H1 (cell line): ENCODE results near the gene RAB3IL1. TPM values are rescaled to one million over a fixed set of nuclear protein-coding genes. Genes with fewer than 3 reads are reported as not detected.

Source experiments
- CTCF ChIA-PET: fragments of 300-600 bp; sonication (Branson Sonifier 250); formaldehyde crosslinking; loops from one replicate; lab custom pipeline; 2021; ENCODE audit not compliant: partially characterized antibody; lab: Charles Lee
- POLR2A ChIA-PET: fragments of 300-600 bp; sonication (Branson Sonifier 250); formaldehyde crosslinking; loops from one replicate; lab custom pipeline; 2021; ENCODE audit warnings: inconsistent platforms; ENCODE audit not compliant: partially characterized antibody; lab: Charles Lee
- DNase-seq, 2 experiments: peaks; one replicate each; pipeline versions ENCODE4 v3.0.0 to v3.0.0-alpha.2; 2010 to 2022; ENCODE audit warnings: low spot score in 2 of 2, low read depth in 1 of 2, mixed read lengths in 1 of 2
- FAIRE-seq: peaks from 2 replicates; lab custom pipeline; 2011; peaks lifted over from hg19 to GRCh38; lab: Jason Lieb, UNC
- H2AFZ ChIP-seq: 2 replicates; pipeline ENCODE4 v1.8.1; 2012; ENCODE audit warnings: low read length, inconsistent platforms
- H2AK5ac ChIP-seq: 2 replicates; pipeline ENCODE4 v1.6.1; 2013; ENCODE audit warnings: low read depth, low read length
- H2BK120ac ChIP-seq: replicated peaks from 2 replicates; pipeline ENCODE3; 2013; ENCODE audit warnings: low read depth, low read length, inconsistent platforms
- H2BK12ac ChIP-seq: 2 replicates; pipeline ENCODE4 v1.6.1; 2013; ENCODE audit warnings: low read depth, low read length
- H2BK15ac ChIP-seq: 2 replicates; pipeline ENCODE4 v1.6.1; 2013; ENCODE audit warnings: low read length
- H2BK20ac ChIP-seq: 2 replicates; pipeline ENCODE4 v1.6.1; 2013; ENCODE audit warnings: low read length
- H2BK5ac ChIP-seq: 2 replicates; pipeline ENCODE4 v1.6.1; 2013; ENCODE audit warnings: low read depth, low read length
- H3K14ac ChIP-seq: 2 replicates; pipeline ENCODE4 v1.6.1; 2013; ENCODE audit warnings: inconsistent platforms; ENCODE audit not compliant: insufficient read length
- H3K18ac ChIP-seq: 2 replicates; pipeline ENCODE4 v1.6.1; 2013; ENCODE audit warnings: low read length; ENCODE audit errors: extremely low read depth
- H3K23ac ChIP-seq: 2 replicates; pipeline ENCODE4 v1.6.1; 2013; ENCODE audit warnings: inconsistent platforms; ENCODE audit not compliant: insufficient read length
- H3K23me2 ChIP-seq: 2 replicates; pipeline ENCODE4 v1.6.1; 2013; ENCODE audit warnings: low read depth, low read length
- H3K27ac ChIP-seq: 2 replicates; pipeline ENCODE4 v1.6.1; 2011; ENCODE audit warnings: low read depth, low read length, inconsistent platforms
- H3K27me3 ChIP-seq, 4 experiments: replicated peaks in 1 of 4; 1 replicate in 1 of 4; 2 replicates in 3 of 4; pipeline versions ENCODE4 v1.6.1 to v1.8.1; 2011 to 2013; ENCODE audit warnings: low read length in 3 of 4, mild to moderate bottlenecking in 3 of 4, inconsistent platforms in 2 of 4, mixed read lengths in 2 of 4, moderate library complexity in 1 of 4; ENCODE audit not compliant: control insufficient read depth in 3 of 4, insufficient read depth in 3 of 4; ENCODE audit errors: extremely low read depth in 1 of 4
- H3K36me3 ChIP-seq, 4 experiments: 2 replicates each; pipeline versions ENCODE4 v1.6.1 to v1.8.1; 2011 to 2013; ENCODE audit warnings: mild to moderate bottlenecking in 4 of 4, low read length in 3 of 4, moderate library complexity in 2 of 4, control low read depth in 1 of 4, inconsistent platforms in 1 of 4; ENCODE audit not compliant: insufficient read depth in 4 of 4, control insufficient read depth in 2 of 4
- H3K4ac ChIP-seq: replicated peaks from 2 replicates; pipeline ENCODE3; 2013; ENCODE audit warnings: low read length, low read depth, mixed read lengths, inconsistent platforms; ENCODE audit not compliant: insufficient read length
- H3K4me1 ChIP-seq, 4 experiments: replicated peaks in 1 of 4; 1 replicate in 1 of 4; 2 replicates in 3 of 4; pipeline versions ENCODE4 v1.6.1 to v1.8.1; 2011 to 2013; ENCODE audit warnings: low read length in 3 of 4, inconsistent platforms in 2 of 4, mixed read lengths in 1 of 4; ENCODE audit not compliant: insufficient read depth in 4 of 4, control insufficient read depth in 3 of 4
- H3K4me2 ChIP-seq, 2 experiments: 2 replicates each; pipeline versions ENCODE4 v1.6.1 to v1.8.1; 2011 to 2013; ENCODE audit warnings: low read depth in 2 of 2, low read length in 2 of 2, control low read depth in 1 of 2, inconsistent platforms in 1 of 2, mild to moderate bottlenecking in 1 of 2; ENCODE audit not compliant: insufficient read depth in 1 of 2
- H3K4me3 ChIP-seq, 4 experiments: fragments of 200-600, 300-600 bp in 1 of 4; sonication (generic), shearing (Covaris generic), sonication (Bioruptor Twin) in 1 of 4; 2 replicates each; pipeline versions ENCODE4 v1.5.1 to v1.8.1; 2011 to 2016; ENCODE audit warnings: low read length in 4 of 4, low read depth in 3 of 4, control low read depth in 2 of 4, inconsistent platforms in 2 of 4, mild to moderate bottlenecking in 2 of 4, mixed read lengths in 1 of 4, moderate library complexity in 1 of 4; ENCODE audit not compliant: insufficient read depth in 2 of 4; ENCODE audit errors: extremely low read depth in 1 of 4
- H3K56ac ChIP-seq: replicated peaks from 2 replicates; pipeline ENCODE3; 2013; ENCODE audit warnings: low read depth, mild to moderate bottlenecking, mixed read lengths, low read length, inconsistent platforms; ENCODE audit not compliant: insufficient read length
- H3K79me1 ChIP-seq: 2 replicates; pipeline ENCODE4 v1.6.1; 2013; ENCODE audit warnings: low read depth, low read length, control low read depth
- H3K79me2 ChIP-seq, 2 experiments: 2 replicates each; pipeline versions ENCODE4 v1.6.1 to v1.8.1; 2012 to 2013; ENCODE audit warnings: low read length in 2 of 2, mild to moderate bottlenecking in 2 of 2, inconsistent platforms in 1 of 2; ENCODE audit not compliant: insufficient read depth in 2 of 2, control insufficient read depth in 1 of 2
- H3K9ac ChIP-seq, 4 experiments: replicated peaks in 1 of 4; 1 replicate in 1 of 4; 2 replicates in 3 of 4; pipeline versions ENCODE4 v1.6.1 to v1.8.1; 2011 to 2013; ENCODE audit warnings: low read depth in 3 of 4, low read length in 3 of 4, control low read depth in 2 of 4, mild to moderate bottlenecking in 2 of 4, moderate library complexity in 2 of 4, inconsistent platforms in 1 of 4; ENCODE audit errors: extremely low read depth in 1 of 4
- H3K9me3 ChIP-seq, 2 experiments: 2 replicates each; pipeline versions ENCODE4 v1.6.1 to v1.8.1; 2012 to 2013; ENCODE audit warnings: mild to moderate bottlenecking in 2 of 2, moderate library complexity in 2 of 2, control low read depth in 1 of 2, inconsistent platforms in 1 of 2, low read depth in 1 of 2, low read length in 1 of 2, mixed read lengths in 1 of 2; ENCODE audit not compliant: insufficient read depth in 2 of 2
- H4K20me1 ChIP-seq, 2 experiments: replicated peaks in 1 of 2; 2 replicates each; pipeline versions ENCODE3 to v1.8.1; 2011 to 2013; ENCODE audit warnings: inconsistent platforms in 2 of 2, low read length in 2 of 2, mild to moderate bottlenecking in 1 of 2; ENCODE audit not compliant: insufficient read depth in 2 of 2, control insufficient read depth in 1 of 2
- H4K5ac ChIP-seq: 2 replicates; pipeline ENCODE4 v1.6.1; 2013; ENCODE audit warnings: low read length, low read depth, mixed read lengths, inconsistent platforms; ENCODE audit not compliant: insufficient read length
- H4K8ac ChIP-seq: 2 replicates; pipeline ENCODE4 v1.8.0; 2013; ENCODE audit warnings: mild to moderate bottlenecking, moderate library complexity, low read length, inconsistent platforms; ENCODE audit not compliant: insufficient read depth; ENCODE audit errors: extremely low read depth
- H4K91ac ChIP-seq: replicated peaks from 2 replicates; pipeline ENCODE3; 2013; ENCODE audit warnings: low read length, mixed read lengths, inconsistent platforms; ENCODE audit not compliant: insufficient read length
- ASH2L ChIP-seq: fragments of 200-600, 300-600 bp; sonication (generic); IDR thresholded peaks from one replicate; pipeline ENCODE4 v1.7.1; 2017; ENCODE audit warnings: low read length
- BRCA1 ChIP-seq: IDR thresholded peaks from 2 replicates; pipeline ENCODE4 v1.6.1; 2012; ENCODE audit warnings: low read depth, low read length, improper control_type of control experiment
- CBX5 ChIP-seq: fragments of 300-800, 300-1000 bp; sonication (generic); IDR thresholded peaks from 2 replicates; pipeline ENCODE4 v1.7.1; 2016; ENCODE audit warnings: antibody characterized with exemption, low read length, low read depth
- CEBPB ChIP-seq: IDR thresholded peaks from 2 replicates; pipeline ENCODE4 v1.6.1; 2012; ENCODE audit warnings: low read depth, low read length
- EGR1 ChIP-seq: IDR thresholded peaks from 2 replicates; pipeline ENCODE4 v1.6.1; 2011; ENCODE audit warnings: low read depth, low read length, borderline replicate concordance
- EZH2 ChIP-seq: fragments of 200-600 bp; sonication (generic); IDR thresholded peaks from 2 replicates; pipeline ENCODE4 v1.7.1; 2012; ENCODE audit warnings: low read depth, mild to moderate bottlenecking, moderate library complexity, low read length, inconsistent platforms; ENCODE audit not compliant: severe bottlenecking
- HDAC2 ChIP-seq, 2 experiments: fragments of 300-600 bp in 1 of 2; sonication (generic) in 1 of 2; IDR thresholded peaks; 2 replicates each; pipeline ENCODE4 v1.6.1; 2011 to 2012; ENCODE audit warnings: low read depth in 2 of 2, low read length in 2 of 2, mild to moderate bottlenecking in 2 of 2, moderate library complexity in 2 of 2, borderline replicate concordance in 1 of 2, inconsistent platforms in 1 of 2
- MAFK ChIP-seq: IDR thresholded peaks from 2 replicates; pipeline ENCODE4 v1.6.1; 2012; ENCODE audit warnings: low read depth, mild to moderate bottlenecking, improper control_type of control experiment, low read length
- PHF8 ChIP-seq: fragments of 200-600 bp; sonication (generic); conservative IDR thresholded peaks from 2 replicates; pipeline ENCODE4 v1.7.1; 2012; ENCODE audit warnings: low read depth, mild to moderate bottlenecking, inconsistent platforms, low read length, moderate library complexity
- POLR2AphosphoS5 ChIP-seq: IDR thresholded peaks from 2 replicates; pipeline ENCODE4 v1.6.1; 2011; ENCODE audit warnings: low read depth, low read length
- RNF2 ChIP-seq: fragments of 200-900, 300-1000 bp; sonication (generic); IDR thresholded peaks from 2 replicates; pipeline ENCODE4 v1.7.1; 2016; ENCODE audit warnings: borderline replicate concordance, low read depth, mild to moderate bottlenecking, antibody characterized with exemption, low read length; ENCODE audit not compliant: poor library complexity, severe bottlenecking; ENCODE audit errors: missing control alignments
- SIN3A ChIP-seq, 2 experiments: IDR thresholded peaks in 1 of 2; conservative IDR thresholded peaks in 1 of 2; 2 replicates each; pipeline ENCODE4 v1.6.1; 2011 to 2012; ENCODE audit warnings: low read length in 2 of 2, improper control_type of control experiment in 1 of 2, low read depth in 1 of 2, mild to moderate bottlenecking in 1 of 2
- SIX5 ChIP-seq: IDR thresholded peaks from 2 replicates; pipeline ENCODE4 v1.6.1; 2011; ENCODE audit warnings: mild to moderate bottlenecking, low read depth, low read length
- TAF1 ChIP-seq: IDR thresholded peaks from 2 replicates; pipeline ENCODE4 v1.6.1; 2011; ENCODE audit warnings: mild to moderate bottlenecking, low read depth, low read length
- TEAD4 ChIP-seq: IDR thresholded peaks from 2 replicates; pipeline ENCODE4 v1.6.1; 2012; ENCODE audit warnings: low read depth, low read length, inconsistent platforms, mixed read lengths
- polyA plus RNA-seq, 7 experiments: library from polyadenylated mRNA; depleted of rRNA in 3 of 7; stranded (reverse) in 5 of 7; unstranded in 2 of 7; fragments of >200 nt in 5 of 7; fragments of 200-250 nt in 2 of 7; gene quantifications; 1 replicate in 5 of 7; 2 replicates in 1 of 7; 4 replicates in 1 of 7; pipeline versions ENCODE4 v1.2.1 to v1.2.3, GENCODE V29; 2011 to 2013; ENCODE audit warnings: missing spikeins in 2 of 7, mixed read lengths in 2 of 7
- total RNA-seq: library from RNA; stranded (reverse); fragmentation: NEBNext Ultra II Directional; extraction: Animal tissue kit (Norgen Biotek cat#: 25700); gene quantifications from 2 replicates; pipeline ENCODE4 v1.2.1, GENCODE V29; 2021

The RAB3IL1 gene
- total and polyA plus RNA-seq, 2 of the 8 experiments (the other 6 are each of a cell fraction or from before 2014, with no cell fraction given): 6.8 to 7.9 TPM

- Histone ChIP-seq H2BK120ac (no peak overlapping the region), H3K36me3 (no peaks in the 10 kb centered on the region), H3K4ac (no peak overlapping the region), H4K91ac (no peak overlapping the region), H2BK20ac (no peak overlapping the region), H3K9me3 (0 out of 4 replicates have a peak, but pooled peaks cover 3 to 5% of the 10 kb centered on the region in 2 experiments), H2BK15ac (no peak overlapping the region), H2AK5ac (no peak overlapping the region), H3K4me1 (peaks cover 0 to 10% (median 7%) of the 10 kb centered on the region in 4 experiments; a peak in 6 of 7 replicates), H2BK12ac (no peak overlapping the region), H3K9ac (no peak overlapping the region), H3K27ac (no peak overlapping the region), H4K5ac (no peak overlapping the region), H2BK5ac (no peak overlapping the region), H3K79me1 (no peaks in the 10 kb centered on the region), H3K14ac (no peak overlapping the region), H3K4me3 (no peak overlapping the region), H2AFZ (no peak overlapping the region), H4K8ac (no peak overlapping the region), H4K20me1 (no peaks in the 10 kb centered on the region), H3K23me2 (no peaks in the 10 kb centered on the region), H3K4me2 (no peak overlapping the region), H3K27me3 (no peaks in the 10 kb centered on the region), H3K23ac (no peak overlapping the region), H3K18ac (no peak overlapping the region), H3K79me2 (no peaks in the 10 kb centered on the region), H3K56ac (no peak overlapping the region)
- ChIA-PET CTCF (interaction anchor here (0.7 to 5.4 kb wide), 14 partner anchors 8 to 463 kb away, joined by 3 to 45 read pairs (median 5); partner anchors contain the start of gene ASRGL1), POLR2A (interaction anchor here (0.7 to 0.9 kb wide), 3 partner anchors 14 to 21 kb away, joined by 3 read pairs; no protein-coding TSS in a partner anchor)
- no peak for FAIRE-seq
- DNase-seq: no peak
- TF ChIP-seq SIN3A (conservative IDR thresholded peaks at IDR 0.05 in 1 of 2, IDR thresholded peaks at IDR 0.05 in 1 of 2; ENCODE audit: low read depth in 1 of 2, low read length in 2 of 2): no peak
- no peak for TF ChIP-seq CEBPB
- TF ChIP-seq TAF1: no peak
- TF ChIP-seq HDAC2 (IDR thresholded peaks at IDR 0.05; ENCODE audit: borderline replicate concordance in 1 of 2, low read depth in 2 of 2, low read length in 2 of 2): no peak
- TF ChIP-seq EGR1: no peak
- TF ChIP-seq EZH2: no peak
- no peak for TF ChIP-seq SIX5
- TF ChIP-seq RNF2: no peak
- TF ChIP-seq BRCA1: no peak
- no peak for TF ChIP-seq PHF8
- no peak for TF ChIP-seq TEAD4
- TF ChIP-seq CBX5: no peak
- no peak for TF ChIP-seq ASH2L
- no peak for TF ChIP-seq POLR2AphosphoS5
- no peak for TF ChIP-seq MAFK
Observed at GRCh38 chr11:61928606-61929005, 11.2 kb upstream of the RAB3IL1 start.
